Activated naive CD4-positive, alpha-beta T cell treated with Interleukin-2 at 50 U/mL for 16 hours (primary cell): Measurements from ENCODE around the gene TICAM2.

Experiments
- DNase-seq: peaks from one replicate; pipeline ENCODE4 v3.0.0-alpha.2; 2020

The TICAM2 gene

DNA sequence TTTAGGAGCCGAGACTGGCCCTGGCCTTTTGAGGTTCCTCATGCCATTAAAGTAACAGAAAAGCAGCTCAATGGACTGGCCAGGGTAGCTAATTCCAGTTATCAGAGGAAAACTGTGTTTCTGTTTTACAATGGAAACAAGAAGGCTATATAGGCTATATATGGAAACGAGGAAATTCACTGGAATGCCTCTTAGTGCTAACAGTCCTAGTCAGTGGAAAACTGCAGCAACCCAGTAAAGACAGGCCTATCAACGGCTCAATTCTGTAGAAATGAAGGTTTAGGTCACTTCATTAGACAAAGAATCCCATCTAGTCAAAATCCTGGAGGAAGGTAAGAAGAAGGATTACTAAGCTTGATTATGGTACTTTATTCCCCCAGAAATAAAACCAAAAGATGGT, 3.2 kb upstream of the TICAM2 start:
- no peak for DNase-seq

- DNase-seq, result no peak
Measured at GRCh38 chr5:115602591-115603125, 379 bp upstream of the TICAM2 start.

GRCh38 chr5:115600766-115601165, 1.5 kb downstream of the TICAM2 start:
- DNase-seq, result no peak

DNA sequence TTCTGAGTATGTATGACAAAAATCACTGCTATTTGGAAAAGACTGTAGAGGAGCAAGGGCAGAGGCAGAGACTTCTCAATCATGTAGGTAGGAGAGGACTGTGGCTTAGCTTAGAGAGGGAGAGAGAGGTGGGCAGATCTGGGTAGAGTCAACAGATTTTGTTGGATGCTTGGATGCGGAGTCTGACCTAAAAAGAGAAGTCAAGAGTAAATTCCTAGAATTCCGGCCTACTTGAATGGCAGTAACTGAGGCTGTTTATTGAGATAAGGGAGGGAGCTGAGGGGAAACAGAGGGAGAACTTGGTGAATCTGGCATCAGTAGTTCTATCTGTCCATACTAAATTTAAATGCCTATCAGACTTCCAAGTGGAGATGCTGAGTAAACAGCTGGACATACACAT, 2.4 kb downstream of the TICAM2 start:
- DNase-seq, result no peak

DNA sequence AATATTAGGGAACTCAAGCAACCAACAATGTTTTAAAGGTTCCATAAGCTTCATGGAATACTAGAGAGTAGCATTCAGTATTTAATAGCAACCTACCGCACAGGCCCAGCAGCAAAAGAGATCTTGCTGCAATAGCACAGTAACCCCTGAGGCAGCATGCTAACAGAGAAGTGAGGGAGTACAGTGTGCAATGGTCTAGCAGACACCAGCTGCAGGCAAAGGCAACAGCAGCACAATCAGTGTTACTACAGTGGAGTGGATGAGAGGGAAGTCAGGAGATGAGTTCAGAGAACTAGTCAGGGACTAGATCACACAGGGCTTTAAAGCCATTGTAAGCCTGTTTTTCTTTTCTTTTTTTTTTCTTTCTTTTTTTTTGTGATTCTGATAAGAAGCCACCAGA, 2.8 kb downstream of the TICAM2 start:
- DNase-seq, result no peak

GRCh38 chr5:115594128-115595047, 7.9 kb downstream of the TICAM2 start:
- DNase-seq, result no peak

DNA sequence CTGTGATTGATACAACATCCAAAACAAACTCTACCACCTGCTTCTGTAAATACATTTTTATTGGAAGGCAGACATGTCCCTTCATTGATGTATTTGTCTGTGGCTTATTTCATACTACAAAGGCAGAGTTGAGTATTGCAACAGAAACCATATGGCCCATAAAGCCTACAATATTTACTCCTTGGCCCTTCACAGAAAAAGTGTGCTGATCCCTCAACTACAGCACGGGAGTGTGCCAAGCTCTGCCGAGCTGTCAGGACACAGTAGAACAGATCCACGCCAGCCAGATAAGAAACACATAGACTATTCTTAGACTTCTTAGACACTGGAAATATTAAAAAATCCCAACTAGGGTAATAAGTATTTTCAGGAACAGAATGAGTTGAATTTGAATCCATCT, 13.2 kb downstream of the TICAM2 start:
- no peak for DNase-seq

DNA sequence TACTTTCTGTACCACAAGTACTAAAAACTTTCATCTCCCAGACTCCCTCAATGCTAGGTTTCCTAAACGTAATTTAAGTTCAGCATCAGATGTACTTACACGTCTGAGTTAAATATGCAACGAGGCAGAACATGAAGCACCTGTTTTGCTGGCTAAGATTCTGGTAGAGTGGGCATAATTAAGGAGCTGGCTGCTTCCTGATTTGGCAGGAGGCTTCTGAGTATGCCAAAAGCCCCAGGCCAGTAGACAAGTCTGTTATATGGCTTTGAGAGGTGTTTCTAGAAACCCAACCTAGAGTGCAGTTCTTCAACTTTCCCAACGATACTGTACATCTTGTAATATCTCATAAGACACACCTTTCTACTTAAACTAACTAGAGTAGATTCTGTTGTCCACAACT, 13.6 kb downstream of the TICAM2 start:
- DNase-seq, result no peak

- DNase-seq, result no peak
Measured at GRCh38 chr5:115586525-115587146, 15.6 kb downstream of the TICAM2 start.

- DNase-seq, result no peak
Measured at GRCh38 chr5:115585265-115585664, 17.0 kb downstream of the TICAM2 start.

- DNase-seq, result no peak
Measured at GRCh38 chr5:115584501-115584900, 17.8 kb downstream of the TICAM2 start.

GRCh38 chr5:115583474-115583873, 18.8 kb downstream of the TICAM2 start:
- DNase-seq, result no peak

DNA sequence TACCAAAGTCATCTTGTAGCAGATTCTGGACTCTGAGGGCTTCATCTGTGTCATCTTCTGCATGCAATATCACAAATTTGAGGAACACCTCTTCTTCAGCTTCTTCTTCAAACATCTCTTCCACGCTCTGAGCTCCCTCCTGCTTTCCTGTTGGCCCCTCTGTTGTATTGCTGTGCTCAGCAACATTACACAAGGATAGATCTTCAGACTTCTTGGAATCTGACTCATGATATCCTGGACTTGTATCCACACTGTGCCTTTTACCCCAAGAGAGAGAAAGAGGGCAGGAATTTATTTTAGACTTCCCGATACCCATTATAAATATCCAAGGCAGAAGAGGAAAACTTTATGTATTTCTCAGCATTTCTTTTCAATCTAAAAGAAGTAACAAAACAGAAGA, 21.3 kb downstream of the TICAM2 start:
- DNase-seq, result no peak

GRCh38 chr5:115579747-115580173, 22.5 kb downstream of the TICAM2 start:
- no peak for DNase-seq

- no peak for DNase-seq
Measured at GRCh38 chr5:115579216-115579615, 23.1 kb downstream of the TICAM2 start.

GRCh38 chr5:115578657-115579056, 23.6 kb downstream of the TICAM2 start:
- no peak for DNase-seq

DNA sequence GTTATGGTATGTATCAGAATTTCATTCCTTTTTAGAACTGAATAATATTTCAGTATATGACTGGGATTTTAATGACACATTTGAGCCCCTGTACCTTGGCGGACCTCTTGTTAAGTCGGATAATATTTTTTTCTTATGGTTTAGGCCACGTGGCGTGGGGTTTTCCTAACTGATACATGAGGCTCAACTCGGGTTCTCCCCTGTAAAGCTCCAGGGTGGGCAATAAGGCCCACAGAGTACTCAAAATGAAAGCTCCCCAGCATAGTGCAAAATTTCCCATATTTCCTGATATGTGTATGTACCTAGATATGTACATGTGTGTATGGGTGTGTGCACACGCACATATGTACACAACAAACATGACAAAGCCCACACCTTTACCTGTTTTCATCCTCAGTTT, 24.5 kb downstream of the TICAM2 start:
- DNase-seq, result no peak

DNA sequence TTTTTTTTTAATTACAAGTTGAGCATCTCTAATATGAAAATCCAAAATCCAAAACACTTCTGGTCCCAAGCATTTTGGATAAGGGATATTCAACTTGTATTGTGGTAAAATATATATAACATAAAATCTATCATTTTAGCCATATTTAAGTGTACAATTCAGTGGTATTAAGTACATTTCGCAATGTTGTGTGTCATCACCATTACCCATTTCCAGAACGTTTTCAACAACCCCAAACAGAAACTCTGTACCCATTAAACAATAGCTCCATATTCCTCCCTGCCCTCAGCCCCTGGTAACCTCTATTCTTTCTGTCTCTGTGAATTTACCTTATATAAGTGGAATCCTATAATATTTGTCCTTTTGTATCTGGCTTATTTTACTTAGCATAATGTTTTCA, 24.9 kb downstream of the TICAM2 start:
- no peak for DNase-seq

DNA sequence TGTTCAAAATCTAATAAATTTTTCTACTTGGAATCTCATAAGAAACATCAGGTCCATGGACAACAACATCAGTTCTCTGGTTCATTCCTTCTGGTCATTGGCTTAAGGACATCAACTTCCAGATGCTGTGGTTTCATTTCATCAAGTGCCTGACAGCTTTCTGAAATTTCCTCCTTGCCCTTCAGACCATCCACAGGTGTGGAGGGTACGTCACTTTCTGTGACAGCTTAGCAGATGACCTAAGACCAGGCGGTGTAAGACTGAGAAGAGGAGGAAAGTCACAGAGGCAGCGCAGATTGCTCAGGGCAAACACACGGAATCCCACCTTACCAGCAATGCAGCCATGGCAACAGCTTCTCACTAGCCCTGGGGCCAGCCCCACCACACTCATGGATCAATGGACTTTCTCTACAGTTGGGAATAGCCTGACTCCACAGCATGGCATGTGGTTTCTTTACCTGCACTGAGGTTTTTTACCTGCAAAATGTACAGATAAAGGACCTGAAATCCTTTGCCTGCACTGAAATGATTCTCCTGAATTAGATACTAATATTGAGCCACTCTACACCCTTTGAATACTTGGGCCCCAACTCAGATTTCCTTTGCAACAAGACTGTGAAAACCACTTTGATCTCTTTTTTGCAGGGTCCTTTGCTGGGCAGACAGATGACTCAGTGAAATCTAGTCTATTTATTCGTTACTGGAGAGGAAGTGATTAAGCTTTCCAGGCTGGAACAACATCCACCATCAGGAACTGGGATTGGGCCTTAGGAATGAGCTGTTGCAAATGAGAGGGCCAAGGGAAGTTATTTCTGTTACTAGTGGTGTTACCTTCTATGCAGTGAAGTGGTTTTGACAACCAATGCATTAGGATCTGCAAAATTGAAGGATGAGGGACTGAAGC, 26.9 kb downstream of the TICAM2 start:
- DNase-seq, result no peak

DNA sequence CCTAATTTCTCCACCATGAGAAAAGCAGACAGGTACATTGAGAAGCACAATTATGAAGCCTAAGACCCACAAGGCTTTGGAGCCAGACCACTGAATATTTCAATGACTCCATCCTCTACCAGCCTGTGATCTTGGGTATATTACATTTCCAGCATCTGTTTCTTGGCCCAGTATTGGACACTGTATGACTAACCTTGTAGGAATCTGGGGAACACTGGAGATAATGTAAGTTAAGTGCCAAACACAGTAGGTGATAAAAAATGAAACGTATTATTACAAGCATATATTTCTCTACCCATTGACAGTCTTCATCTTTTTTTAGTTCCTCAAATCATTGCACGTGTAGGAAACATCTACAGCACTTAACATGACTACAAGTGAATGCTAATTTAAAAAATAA, 29.1 kb downstream of the TICAM2 start:
- DNase-seq, result no peak

GRCh38 chr5:115571441-115571878, 30.8 kb downstream of the TICAM2 start:
- DNase-seq, result no peak

DNA sequence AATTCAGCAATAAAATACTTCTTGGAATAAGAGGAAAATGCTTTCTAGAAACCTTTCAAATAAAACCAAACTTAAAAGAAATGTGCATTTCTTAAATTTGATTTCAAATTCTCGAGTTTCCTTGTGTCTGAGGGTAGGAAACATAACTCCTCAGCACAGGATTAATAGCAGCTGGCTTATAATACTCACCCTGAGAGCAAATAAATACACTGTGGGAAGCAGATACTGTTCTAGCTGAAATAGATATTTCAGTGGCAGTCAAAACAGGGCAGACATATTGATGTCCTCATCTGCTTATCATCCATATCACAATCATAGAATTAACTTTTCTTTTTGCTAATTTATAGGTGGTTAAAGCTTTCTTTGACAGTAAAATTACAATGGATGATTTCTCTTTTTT, 33.6 kb downstream of the TICAM2 start:
- DNase-seq, result no peak

- no peak for DNase-seq
Measured at GRCh38 chr5:115565233-115565632, 37.0 kb downstream of the TICAM2 start.
